ENCODE results near the gene MAMDC2.

Gene MAMDC2

GRCh38 chr9:70040376-70040903 lies 3.2 kb upstream of the MAMDC2 start:
- TF ChIP-seq SIN3A (IDR thresholded peaks at IDR 0.05; ENCODE audit: borderline replicate concordance, insufficient read depth, low read length) (no peak), TAF1 (IDR thresholded peaks at IDR 0.05; ENCODE audit: borderline replicate concordance, insufficient read depth, low read length) (no peak), FOXP2 (optimal IDR thresholded peaks at IDR 0.05; ENCODE audit: borderline replicate concordance, extremely low read depth, extremely low read length, insufficient read depth) (no peak), REST (IDR thresholded peaks at IDR 0.05; ENCODE audit: insufficient read depth in 1 of 2, low read depth in 2 of 2, low read length in 2 of 2) (no peak), POLR2AphosphoS5 (IDR thresholded peaks at IDR 0.05; ENCODE audit: low read depth, low read length) (no peak)

GRCh38 chr9:70042461-70043215 lies 1.0 kb upstream of the MAMDC2 start:
- TF ChIP-seq REST (IDR thresholded peaks at IDR 0.05; ENCODE audit: insufficient read depth in 1 of 2, low read depth in 2 of 2, low read length in 2 of 2) (no peak), SIN3A (IDR thresholded peaks at IDR 0.05; ENCODE audit: borderline replicate concordance, insufficient read depth, low read length) (no peak), TAF1 (IDR thresholded peaks at IDR 0.05; ENCODE audit: borderline replicate concordance, insufficient read depth, low read length) (no peak), POLR2AphosphoS5 (IDR thresholded peaks at IDR 0.05; ENCODE audit: low read depth, low read length) (no peak), FOXP2 (optimal IDR thresholded peaks at IDR 0.05; ENCODE audit: borderline replicate concordance, extremely low read depth, extremely low read length, insufficient read depth) (no peak)

GRCh38 chr9:70043285-70043684 lies 363 bp upstream of the MAMDC2 start:
- no peak for TF ChIP-seq FOXP2 (optimal IDR thresholded peaks at IDR 0.05; ENCODE audit: borderline replicate concordance, extremely low read depth, extremely low read length, insufficient read depth)
- TF ChIP-seq POLR2AphosphoS5 (IDR thresholded peaks at IDR 0.05; ENCODE audit: low read depth, low read length) = no peak
- no peak for TF ChIP-seq TAF1 (IDR thresholded peaks at IDR 0.05; ENCODE audit: borderline replicate concordance, insufficient read depth, low read length)
- TF ChIP-seq SIN3A (IDR thresholded peaks at IDR 0.05; ENCODE audit: borderline replicate concordance, insufficient read depth, low read length) = no peak
- no peak for TF ChIP-seq REST (IDR thresholded peaks at IDR 0.05; ENCODE audit: insufficient read depth in 1 of 2, low read depth in 2 of 2, low read length in 2 of 2)

GRCh38 chr9:70044490-70045307 lies 1.1 kb downstream of the MAMDC2 start:
- no peak for TF ChIP-seq SIN3A (IDR thresholded peaks at IDR 0.05; ENCODE audit: borderline replicate concordance, insufficient read depth, low read length)
- TF ChIP-seq POLR2AphosphoS5 (IDR thresholded peaks at IDR 0.05; ENCODE audit: low read depth, low read length) = no peak
- TF ChIP-seq TAF1 (IDR thresholded peaks at IDR 0.05; ENCODE audit: borderline replicate concordance, insufficient read depth, low read length) = no peak
- no peak for TF ChIP-seq FOXP2 (optimal IDR thresholded peaks at IDR 0.05; ENCODE audit: borderline replicate concordance, extremely low read depth, extremely low read length, insufficient read depth)
- no peak for TF ChIP-seq REST (IDR thresholded peaks at IDR 0.05; ENCODE audit: insufficient read depth in 1 of 2, low read depth in 2 of 2, low read length in 2 of 2)

Data from PFSK-1 (cell line).